Bronchial epithelial cell (primary cell): ENCODE results near the gene CELA1. TPM values are rescaled to one million over a fixed set of nuclear protein-coding genes. Genes with fewer than 3 reads are reported as not detected.

Experiments
- DNase-seq: peaks from one replicate; pipeline ENCODE4 v3.0.0-alpha.2; 2010; ENCODE audit warnings: low read depth
- FAIRE-seq: peaks from 2 replicates; lab custom pipeline; 2011; peaks lifted over from hg19 to GRCh38; lab: Jason Lieb, UNC
- H3K27me3 ChIP-seq: 2 replicates; pipeline ENCODE4 v1.5.1; 2011; ENCODE audit warnings: low read length; ENCODE audit not compliant: control insufficient read depth, insufficient read depth
- H3K36me3 ChIP-seq: 2 replicates; pipeline ENCODE4 v1.5.1; 2011; ENCODE audit warnings: low read length; ENCODE audit not compliant: control insufficient read depth, insufficient read depth
- H3K4me3 ChIP-seq: 2 replicates; pipeline ENCODE4 v1.5.1; 2011; ENCODE audit warnings: mild to moderate bottlenecking, low read depth, low read length, control low read depth
- total RNA-seq: library from RNA; depleted of rRNA; stranded (reverse); fragments of >200 nt; gene quantifications from 2 replicates; pipeline ENCODE4 v1.2.1, GENCODE V29; 2014
- TF ChIP-seq, protein P1 (sequence below): IDR thresholded peaks from 2 replicates; pipeline ENCODE4 v1.5.1; 2011; ENCODE audit warnings: mild to moderate bottlenecking, moderate library complexity, low read length, control low read depth, inconsistent platforms; ENCODE audit not compliant: insufficient read depth, severe bottlenecking

CELA1 gene
- total RNA-seq, result not detected in 2 replicates

- H3K36me3 ChIP-seq, result no peaks in the 10 kb centered on the region
- FAIRE-seq, result no peak
- no peaks in the 10 kb centered on the region for H3K27me3 ChIP-seq
- H3K4me3 ChIP-seq, result no peak within 1 kb of the TSS
- no peak for DNase-seq
- TF ChIP-seq, protein P1, sequence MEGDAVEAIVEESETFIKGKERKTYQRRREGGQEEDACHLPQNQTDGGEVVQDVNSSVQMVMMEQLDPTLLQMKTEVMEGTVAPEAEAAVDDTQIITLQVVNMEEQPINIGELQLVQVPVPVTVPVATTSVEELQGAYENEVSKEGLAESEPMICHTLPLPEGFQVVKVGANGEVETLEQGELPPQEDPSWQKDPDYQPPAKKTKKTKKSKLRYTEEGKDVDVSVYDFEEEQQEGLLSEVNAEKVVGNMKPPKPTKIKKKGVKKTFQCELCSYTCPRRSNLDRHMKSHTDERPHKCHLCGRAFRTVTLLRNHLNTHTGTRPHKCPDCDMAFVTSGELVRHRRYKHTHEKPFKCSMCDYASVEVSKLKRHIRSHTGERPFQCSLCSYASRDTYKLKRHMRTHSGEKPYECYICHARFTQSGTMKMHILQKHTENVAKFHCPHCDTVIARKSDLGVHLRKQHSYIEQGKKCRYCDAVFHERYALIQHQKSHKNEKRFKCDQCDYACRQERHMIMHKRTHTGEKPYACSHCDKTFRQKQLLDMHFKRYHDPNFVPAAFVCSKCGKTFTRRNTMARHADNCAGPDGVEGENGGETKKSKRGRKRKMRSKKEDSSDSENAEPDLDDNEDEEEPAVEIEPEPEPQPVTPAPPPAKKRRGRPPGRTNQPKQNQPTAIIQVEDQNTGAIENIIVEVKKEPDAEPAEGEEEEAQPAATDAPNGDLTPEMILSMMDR, result no peak
Measured at GRCh38 chr12:51346581-51346980, at the start of gene CELA1. Gene CELA1, minus strand, starts transcription at chr12:51346679. Its CDS starts 41 bp downstream, at chr12:51346638.

GRCh38 chr12:51395283-51396230, 49.1 kb upstream of the CELA1 start:
- no peak overlapping the region for H3K4me3 ChIP-seq
- no peak for FAIRE-seq

GRCh38 chr12:51393676-51394545, 47.4 kb upstream of the CELA1 start:
- Histone ChIP-seq H3K36me3 (no peaks in the 10 kb centered on the region), H3K4me3 (no peak overlapping the region), H3K27me3 (no peaks in the 10 kb centered on the region)
- FAIRE-seq (peak; percentile 89), DNase-seq (peak; percentile 99)
- TF ChIP-seq, protein P1, result no peak

More at GRCh38 chr12:51395283-51396230, 49.1 kb upstream of the CELA1 start:
- no peaks in the 10 kb centered on the region for H3K36me3 ChIP-seq
- H3K27me3 ChIP-seq, result no peaks in the 10 kb centered on the region
- TF ChIP-seq, protein P1, result no peak
- DNase-seq, result no peak

GRCh38 chr12:51392556-51393237, 46.2 kb upstream of the CELA1 start:
- no peaks in the 10 kb centered on the region for H3K27me3 ChIP-seq
- FAIRE-seq, result no peak

More at GRCh38 chr12:51392556-51393237, 46.2 kb upstream of the CELA1 start:
- Histone ChIP-seq H3K36me3 (no peaks in the 10 kb centered on the region), H3K4me3 (peak overlapping the region; percentile 62)
- TF ChIP-seq, protein P1, result no peak
- DNase-seq, result no peak
